OCI-LY1 (cell line): ENCODE results near the gene RNPEPL1.

Experiments
- CTCF ChIP-seq: fragments of 200-600 bp; sonication (generic), shearing (Covaris generic); IDR thresholded peaks from 2 replicates; pipeline ENCODE4 v1.5.1; 2017; ENCODE audit warnings: mild to moderate bottlenecking, antibody characterized with exemption, low read length, moderate library complexity, mixed read lengths
- EZH2 ChIP-seq: fragments of 200-600 bp; sonication (generic), shearing (Covaris generic); IDR thresholded peaks from 2 replicates; pipeline ENCODE4 v1.8.0; 2017; ENCODE audit warnings: borderline replicate concordance, mixed run types, mild to moderate bottlenecking, antibody characterized with exemption, low read length, moderate library complexity, mixed read lengths

GRCh38 chr2:240522406-240522805, 45.9 kb upstream of the RNPEPL1 start:
- TF ChIP-seq CTCF, result no peak
- no peak for TF ChIP-seq EZH2
